GM18507 (cell line): ENCODE data around the gene NUMB.

Experiments used
- DNase-seq: peaks from one replicate; pipeline ENCODE4 v3.0.0; 2011; ENCODE audit warnings: low read depth; ENCODE audit not compliant: insufficient read length; ENCODE audit errors: extremely low spot score
- FAIRE-seq: peaks from 2 replicates; lab custom pipeline; 2011; peaks lifted over from hg19 to GRCh38; lab: Jason Lieb, UNC

NUMB gene

GRCh38 chr14:73253721-73254120 lies 204.6 kb downstream of the NUMB start:
- DNase-seq, result no peak
- no peak for FAIRE-seq

- DNase-seq (no peak), FAIRE-seq (no peak)
Measured at GRCh38 chr14:73253323-73253610, 205.1 kb downstream of the NUMB start.

GRCh38 chr14:73252491-73253322 lies 205.6 kb downstream of the NUMB start:
- FAIRE-seq (no peak), DNase-seq (no peak)

- no peak for FAIRE-seq
Measured at GRCh38 chr14:73251516-73252215, 206.7 kb downstream of the NUMB start.

GRCh38 chr14:73250781-73251500 lies 207.4 kb downstream of the NUMB start:
- no peak for FAIRE-seq
- DNase-seq, result no peak

More at GRCh38 chr14:73251516-73252215, 206.7 kb downstream of the NUMB start:
- no peak for DNase-seq

- FAIRE-seq (no peak), DNase-seq (no peak)
Measured at GRCh38 chr14:73250317-73250713, 208.0 kb downstream of the NUMB start.

GRCh38 chr14:73249564-73250316 lies 208.6 kb downstream of the NUMB start:
- no peak for FAIRE-seq

GRCh38 chr14:73249108-73249507 lies 209.2 kb downstream of the NUMB start:
- no peak for FAIRE-seq
- DNase-seq, result no peak

More at GRCh38 chr14:73249564-73250316, 208.6 kb downstream of the NUMB start:
- DNase-seq, result no peak

- FAIRE-seq, result peak; percentile 99
- DNase-seq, result no peak
Measured at GRCh38 chr14:73248108-73248868, 210.1 kb downstream of the NUMB start.

GRCh38 chr14:73246387-73247150 lies 211.8 kb downstream of the NUMB start:
- FAIRE-seq (peak; percentile 18), DNase-seq (no peak)

- DNase-seq, result peak; percentile 57
- FAIRE-seq, result peak; percentile 77
Measured at GRCh38 chr14:73245480-73246325, 212.6 kb downstream of the NUMB start.

- no peak for FAIRE-seq
- no peak for DNase-seq
Measured at GRCh38 chr14:73244541-73245290, 213.6 kb downstream of the NUMB start.

- DNase-seq, result no peak
- FAIRE-seq, result no peak
Measured at GRCh38 chr14:73243748-73244147, 214.6 kb downstream of the NUMB start.

- DNase-seq (no peak), FAIRE-seq (no peak)
Measured at GRCh38 chr14:73243341-73243740, 215.0 kb downstream of the NUMB start.

GRCh38 chr14:73242357-73242901 lies 215.9 kb downstream of the NUMB start:
- DNase-seq, result peak; percentile 26
- FAIRE-seq, result peak; percentile 79

GRCh38 chr14:73241481-73242165 lies 216.7 kb downstream of the NUMB start:
- FAIRE-seq, result no peak
- no peak for DNase-seq
